H9 (cell line): ENCODE data around the gene DELE1. TPM values are rescaled to one million over a fixed set of nuclear protein-coding genes. Genes with fewer than 3 reads are reported as not detected.

ENCODE experiments used
- DNase-seq: peaks from one replicate; pipeline ENCODE4 v3.0.0-alpha.2; 2017
- H2AFZ ChIP-seq: one replicate; pipeline ENCODE4 v1.6.1; 2013; ENCODE audit warnings: mild to moderate bottlenecking, low read length, control low read depth, moderate library complexity
- H2AK5ac ChIP-seq: 2 replicates; pipeline ENCODE4 v1.6.1; 2013; ENCODE audit warnings: low read length, control low read depth, mixed read lengths; ENCODE audit not compliant: insufficient read length
- H2BK120ac ChIP-seq: one replicate; pipeline ENCODE4 v1.6.1; 2013; ENCODE audit warnings: low read depth, mild to moderate bottlenecking, low read length, control low read depth, inconsistent platforms; ENCODE audit not compliant: poor library complexity, severe bottlenecking
- H2BK12ac ChIP-seq: 2 replicates; pipeline ENCODE4 v1.6.1; 2013; ENCODE audit warnings: low read length, control low read depth, mixed read lengths, low read depth; ENCODE audit not compliant: insufficient read length
- H2BK15ac ChIP-seq: 2 replicates; pipeline ENCODE4 v1.6.1; 2013; ENCODE audit warnings: low read depth, low read length, control low read depth
- H2BK20ac ChIP-seq: one replicate; pipeline ENCODE4 v1.6.1; 2013; ENCODE audit warnings: low read depth, mild to moderate bottlenecking, low read length, control low read depth, inconsistent platforms; ENCODE audit not compliant: poor library complexity, severe bottlenecking
- H2BK5ac ChIP-seq: 2 replicates; pipeline ENCODE4 v1.6.1; 2013; ENCODE audit warnings: low read length, control low read depth, mixed read lengths; ENCODE audit not compliant: insufficient read length
- H3K14ac ChIP-seq: 2 replicates; pipeline ENCODE4 v1.6.1; 2013; ENCODE audit warnings: low read length, control low read depth; ENCODE audit not compliant: insufficient read depth
- H3K18ac ChIP-seq: 2 replicates; pipeline ENCODE4 v1.6.1; 2013; ENCODE audit warnings: low read depth, mild to moderate bottlenecking, mixed read lengths, low read length, control low read depth; ENCODE audit not compliant: insufficient read length
- H3K23ac ChIP-seq: 2 replicates; pipeline ENCODE4 v1.6.1; 2013; ENCODE audit warnings: low read length, control low read depth, mixed read lengths, low read depth; ENCODE audit not compliant: insufficient read length
- H3K23me2 ChIP-seq: 2 replicates; pipeline ENCODE4 v1.6.1; 2013; ENCODE audit warnings: low read depth, mild to moderate bottlenecking, mixed read lengths, low read length, control low read depth; ENCODE audit not compliant: insufficient read length, poor library complexity, severe bottlenecking
- H3K27ac ChIP-seq: 2 replicates; pipeline ENCODE4 v1.5.1; 2013; ENCODE audit warnings: low read length, control low read depth, mixed read lengths, low read depth; ENCODE audit not compliant: insufficient read length
- H3K27me3 ChIP-seq: 2 replicates; pipeline ENCODE4 v1.6.1; 2013; ENCODE audit warnings: low read length, control low read depth, inconsistent platforms; ENCODE audit not compliant: insufficient read depth
- H3K4ac ChIP-seq: 2 replicates; pipeline ENCODE4 v1.6.1; 2013; ENCODE audit warnings: low read depth, mild to moderate bottlenecking, control low read depth, inconsistent platforms, low read length, moderate library complexity
- H3K4me1 ChIP-seq: 2 replicates; pipeline ENCODE4 v1.6.1; 2013; ENCODE audit warnings: low read length, control low read depth, inconsistent platforms; ENCODE audit not compliant: insufficient read depth
- H3K4me2 ChIP-seq: 2 replicates; pipeline ENCODE4 v1.6.1; 2013; ENCODE audit warnings: low read length, control low read depth, mixed read lengths; ENCODE audit not compliant: insufficient read length, insufficient read depth
- H3K56ac ChIP-seq: 2 replicates; pipeline ENCODE4 v1.6.1; 2013; ENCODE audit warnings: low read depth, mild to moderate bottlenecking, mixed read lengths, low read length, control low read depth; ENCODE audit not compliant: insufficient read length
- H3K79me1 ChIP-seq: 2 replicates; pipeline ENCODE4 v1.6.1; 2013; ENCODE audit warnings: low read depth, mild to moderate bottlenecking, moderate library complexity, low read length, control low read depth, inconsistent platforms; ENCODE audit not compliant: insufficient read depth, poor library complexity, severe bottlenecking
- H3K79me2 ChIP-seq: 2 replicates; pipeline ENCODE4 v1.6.1; 2013; ENCODE audit warnings: low read length, control low read depth, inconsistent platforms; ENCODE audit not compliant: insufficient read depth
- H3K9ac ChIP-seq: 2 replicates; pipeline ENCODE4 v1.6.1; 2013; ENCODE audit warnings: low read length, control low read depth, mixed read lengths; ENCODE audit not compliant: insufficient read length; ENCODE audit errors: extremely low read depth
- H3K9me3 ChIP-seq: one replicate; pipeline ENCODE4 v1.6.1; 2013; ENCODE audit warnings: low read depth, low read length, inconsistent platforms; ENCODE audit not compliant: control insufficient read depth
- H3T11ph ChIP-seq: one replicate; pipeline ENCODE4 v1.6.1; 2013; ENCODE audit warnings: mild to moderate bottlenecking, low read length, control low read depth, inconsistent platforms
- H4K20me1 ChIP-seq: one replicate; pipeline ENCODE4 v1.6.1; 2013; ENCODE audit not compliant: control insufficient read depth, insufficient read length, insufficient read depth
- H4K5ac ChIP-seq: 2 replicates; pipeline ENCODE4 v1.6.1; 2013; ENCODE audit warnings: low read depth, mild to moderate bottlenecking, mixed read lengths, low read length, control low read depth; ENCODE audit not compliant: insufficient read length
- H4K8ac ChIP-seq: replicated peaks from 2 replicates; pipeline ENCODE4 v1.6.1; 2013; ENCODE audit warnings: low read length, control low read depth, mixed read lengths, low read depth; ENCODE audit not compliant: insufficient read length
- H4K91ac ChIP-seq: 2 replicates; pipeline ENCODE4 v1.6.1; 2013; ENCODE audit warnings: low read depth, mild to moderate bottlenecking, moderate library complexity, mixed read lengths, low read length, control low read depth; ENCODE audit not compliant: insufficient read length
- H3K27ac Mint-ChIP-seq, 3 experiments: 2 replicates in 2 of 3; 3 replicates in 1 of 3; pipeline ENCODE4 v1.8.0; 2020 to 2021; ENCODE audit warnings: mixed read lengths in 3 of 3, mild to moderate bottlenecking in 1 of 3, moderate library complexity in 1 of 3
- H3K27me3 Mint-ChIP-seq: 2 replicates; pipeline ENCODE4 v1.8.0; 2021; ENCODE audit warnings: low read depth, mild to moderate bottlenecking, moderate library complexity, mixed read lengths
- H3K36me3 Mint-ChIP-seq, 3 experiments: 2 replicates in 2 of 3; 3 replicates in 1 of 3; pipeline ENCODE4 v1.8.0; 2020 to 2021; ENCODE audit warnings: low read depth in 3 of 3, mixed read lengths in 3 of 3; ENCODE audit not compliant: insufficient read depth in 1 of 3
- H3K4me1 Mint-ChIP-seq, 2 experiments: 2 replicates each; pipeline ENCODE4 v1.8.0; 2020; ENCODE audit warnings: mixed read lengths in 2 of 2
- H3K4me3 Mint-ChIP-seq, 2 experiments: 2 replicates in 1 of 2; 3 replicates in 1 of 2; pipeline ENCODE4 v1.8.0; 2020 to 2021; ENCODE audit warnings: mild to moderate bottlenecking in 2 of 2, mixed read lengths in 2 of 2, moderate library complexity in 1 of 2
- H3K9me3 Mint-ChIP-seq, 2 experiments: 2 replicates in 1 of 2; 3 replicates in 1 of 2; pipeline ENCODE4 v1.8.0; 2020; ENCODE audit warnings: mild to moderate bottlenecking in 2 of 2, mixed read lengths in 2 of 2, moderate library complexity in 1 of 2
- WGBS: extraction: QIAGEN DNeasy Blood & Tissue Kit; methylation state at CpG from one replicate; pipeline ENCODE4 v1.1.7; 2013; ENCODE audit warnings: missing lambda C conversion rate, low lambda C conversion rate, mixed read lengths; ENCODE audit not compliant: insufficient read length; ENCODE audit errors: extremely low coverage; 5-methylcytosine and 5-hydroxymethylcytosine counted together
- total RNA-seq: library from RNA; stranded (reverse); gene quantifications from 2 replicates; pipeline ENCODE4 v1.2.1, GENCODE V29; 2021
- TF ChIP-seq, protein P1 (sequence below): fragments of 200-600 bp; sonication (generic); conservative IDR thresholded peaks from 3 replicates; pipeline ENCODE4 v1.8.0; 2021; ENCODE audit warnings: antibody characterized with exemption, mild to moderate bottlenecking

Gene DELE1
- total RNA-seq, 1 experiment from 2014 or later: 75.3 TPM

DNA sequence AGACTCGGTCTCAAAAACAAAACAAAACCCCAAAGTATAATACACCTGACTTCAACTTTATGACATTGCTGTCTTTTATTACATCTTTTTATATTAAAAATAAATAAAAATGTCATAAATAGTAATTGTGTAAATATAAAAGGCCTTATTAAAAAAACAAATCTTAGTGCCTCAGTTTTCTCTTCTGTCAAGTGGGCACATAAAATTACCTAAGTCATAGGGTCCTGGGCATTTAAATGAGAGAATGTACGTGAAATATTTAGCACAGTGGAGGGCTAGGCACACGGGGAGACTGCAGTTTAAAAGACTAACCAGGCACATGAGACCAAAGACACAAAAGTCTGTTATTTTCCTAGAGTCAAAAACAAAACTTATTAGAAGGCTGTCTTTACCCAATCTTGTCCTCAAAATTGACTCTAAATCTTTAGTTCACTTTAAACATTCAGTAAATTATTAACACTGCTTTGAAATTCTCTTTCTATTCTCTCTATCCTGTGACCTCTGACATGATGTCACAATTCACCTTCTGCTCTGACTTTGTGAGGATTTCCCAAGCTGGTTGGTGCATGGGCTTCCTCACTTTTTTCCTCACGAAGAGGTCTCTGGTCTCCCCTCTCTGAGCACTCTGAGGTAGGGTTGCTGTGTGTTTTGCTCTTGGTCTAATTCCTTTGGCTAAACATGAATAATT, 42.7 kb downstream of the DELE1 start:
- Histone ChIP-seq H3K9ac (no peak overlapping the region), H3K18ac (no peak overlapping the region), H2BK20ac (no peak overlapping the region), H4K91ac (no peak overlapping the region), H3K4ac (no peak overlapping the region), H3K23ac (no peak overlapping the region), H2AFZ (no peak overlapping the region), H3T11ph (no peak overlapping the region), H3K79me2 (no peaks in the 10 kb centered on the region), H2AK5ac (no peak overlapping the region), H3K27me3 (no peaks in the 10 kb centered on the region), H3K79me1 (no peaks in the 10 kb centered on the region), H4K8ac (no peak overlapping the region), H3K14ac (no peak overlapping the region), H4K20me1 (no peaks in the 10 kb centered on the region), H2BK15ac (no peak overlapping the region), H3K27ac (no peak overlapping the region), H3K4me2 (no peak overlapping the region), H4K5ac (no peak overlapping the region), H2BK120ac (no peak overlapping the region), H3K23me2 (peaks cover 4% of the 10 kb centered on the region), H3K56ac (no peak overlapping the region), H2BK5ac (no peak overlapping the region), H2BK12ac (no peak overlapping the region), H3K9me3 (no peaks in the 10 kb centered on the region), H3K4me1 (peaks cover 2% of the 10 kb centered on the region; the same call in 1 of the 2 replicates)
- Mint-ChIP-seq H3K36me3 (peaks cover 0 to 2% (median 0%) of the 10 kb centered on the region in 3 experiments; a peak in 1 of 7 replicates), H3K4me1 (peaks cover 18 to 19% of the 10 kb centered on the region in 2 experiments), H3K9me3 (no peaks in the 10 kb centered on the region), H3K27ac (no peak overlapping the region), H3K4me3 (no peak overlapping the region), H3K27me3 (no peaks in the 10 kb centered on the region)
- no CpG with 5 or more reads among the region's 4 CpGs for WGBS
- TF ChIP-seq, protein P1, sequence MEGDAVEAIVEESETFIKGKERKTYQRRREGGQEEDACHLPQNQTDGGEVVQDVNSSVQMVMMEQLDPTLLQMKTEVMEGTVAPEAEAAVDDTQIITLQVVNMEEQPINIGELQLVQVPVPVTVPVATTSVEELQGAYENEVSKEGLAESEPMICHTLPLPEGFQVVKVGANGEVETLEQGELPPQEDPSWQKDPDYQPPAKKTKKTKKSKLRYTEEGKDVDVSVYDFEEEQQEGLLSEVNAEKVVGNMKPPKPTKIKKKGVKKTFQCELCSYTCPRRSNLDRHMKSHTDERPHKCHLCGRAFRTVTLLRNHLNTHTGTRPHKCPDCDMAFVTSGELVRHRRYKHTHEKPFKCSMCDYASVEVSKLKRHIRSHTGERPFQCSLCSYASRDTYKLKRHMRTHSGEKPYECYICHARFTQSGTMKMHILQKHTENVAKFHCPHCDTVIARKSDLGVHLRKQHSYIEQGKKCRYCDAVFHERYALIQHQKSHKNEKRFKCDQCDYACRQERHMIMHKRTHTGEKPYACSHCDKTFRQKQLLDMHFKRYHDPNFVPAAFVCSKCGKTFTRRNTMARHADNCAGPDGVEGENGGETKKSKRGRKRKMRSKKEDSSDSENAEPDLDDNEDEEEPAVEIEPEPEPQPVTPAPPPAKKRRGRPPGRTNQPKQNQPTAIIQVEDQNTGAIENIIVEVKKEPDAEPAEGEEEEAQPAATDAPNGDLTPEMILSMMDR: no peak
- no peak for DNase-seq
